ENCODE results near the gene STKLD1.
A peak's percentile ranks its signal among the peaks of the same experiment; 100 is the strongest.

STKLD1 gene

GRCh38 chr9:133377721-133378216 lies 1.6 kb downstream of the STKLD1 start:
- ChIA-PET POLR2A (interaction anchor here (0.7 to 3.1 kb wide), 5 partner anchors 9 to 32 kb away, joined by 3 to 13 read pairs (median 4); partner anchors contain the start of genes MED22 and RPL7A), CTCF (interaction anchor here (0.5 to 0.6 kb wide), 2 partner anchors 48 to 79 kb away, joined by 3 to 4 read pairs; no protein-coding TSS in a partner anchor)
- DNase-seq (ENCODE audit: extremely low spot score): no peak
- TF ChIP-seq ZNF384 (IDR thresholded peaks at IDR 0.05) (no peak), FOXK2 (IDR thresholded peaks at IDR 0.05) (no peak), BHLHE40 (IDR thresholded peaks at IDR 0.05; ENCODE audit: borderline replicate concordance) (no peak), PKNOX1 (IDR thresholded peaks at IDR 0.05) (no peak), HDGF (IDR thresholded peaks at IDR 0.05; ENCODE audit: borderline replicate concordance) (no peak), NFRKB (IDR thresholded peaks at IDR 0.05) (no peak), FOXM1 (IDR thresholded peaks at IDR 0.05; ENCODE audit: borderline replicate concordance) (no peak), LEF1 (IDR thresholded peaks at IDR 0.05; ENCODE audit: borderline replicate concordance) (no peak), ARNT (IDR thresholded peaks at IDR 0.05) (no peak), L3MBTL2 (conservative IDR thresholded peaks at IDR 0.05) (no peak), CTBP1 (IDR thresholded peaks at IDR 0.05; ENCODE audit: borderline replicate concordance) (no peak), SP1 (IDR thresholded peaks at IDR 0.05) (no peak), FOXA1 (IDR thresholded peaks at IDR 0.05) (no peak)

GRCh38 chr9:133378408-133378962 lies 2.3 kb downstream of the STKLD1 start:
- TF ChIP-seq FOXK2 (IDR thresholded peaks at IDR 0.05): no peak
- CTCF ChIA-PET: no interaction called here
- no peak for DNase-seq (ENCODE audit: extremely low spot score)
- POLR2A ChIA-PET: interaction anchor here (1.1 to 3.1 kb wide), 3 partner anchors 12 to 32 kb away, joined by 3 to 13 read pairs (median 4); no protein-coding TSS in a partner anchor

GRCh38 chr9:133379153-133380086 lies 3.3 kb downstream of the STKLD1 start:
- DNase-seq (ENCODE audit: extremely low spot score): no peak
- CTCF ChIA-PET: interaction anchor here (0.6 kb wide), 1 partner anchor 139 kb away, joined by 3 read pairs; no protein-coding TSS in a partner anchor
- TF ChIP-seq BHLHE40 (IDR thresholded peaks at IDR 0.05; ENCODE audit: borderline replicate concordance): no peak
- no peak for TF ChIP-seq L3MBTL2 (conservative IDR thresholded peaks at IDR 0.05)
- TF ChIP-seq ZNF384 (IDR thresholded peaks at IDR 0.05): no peak
- TF ChIP-seq PKNOX1 (IDR thresholded peaks at IDR 0.05): no peak
- TF ChIP-seq FOXK2 (IDR thresholded peaks at IDR 0.05): no peak
- TF ChIP-seq SUZ12 (IDR thresholded peaks at IDR 0.05): no peak
- no peak for TF ChIP-seq SP1 (IDR thresholded peaks at IDR 0.05)
- TF ChIP-seq ARNT (IDR thresholded peaks at IDR 0.05): no peak
- no peak for TF ChIP-seq FOXM1 (IDR thresholded peaks at IDR 0.05; ENCODE audit: borderline replicate concordance)
- no peak for TF ChIP-seq HDGF (IDR thresholded peaks at IDR 0.05; ENCODE audit: borderline replicate concordance)
- TF ChIP-seq ELF4 (IDR thresholded peaks at IDR 0.05): no peak
- no peak for TF ChIP-seq CTBP1 (IDR thresholded peaks at IDR 0.05; ENCODE audit: borderline replicate concordance)
- no peak for TF ChIP-seq NFRKB (IDR thresholded peaks at IDR 0.05)
- TF ChIP-seq TARDBP (IDR thresholded peaks at IDR 0.05): no peak
- no peak for TF ChIP-seq LEF1 (IDR thresholded peaks at IDR 0.05; ENCODE audit: borderline replicate concordance)
- POLR2A ChIA-PET: interaction anchor here (3.1 kb wide), 1 partner anchor 29 kb away, joined by 13 read pairs; no protein-coding TSS in a partner anchor

GRCh38 chr9:133380734-133381133 lies 4.6 kb downstream of the STKLD1 start:
- CTCF ChIA-PET: no interaction called here
- no peak for DNase-seq (ENCODE audit: extremely low spot score)
- 0 out of 2 replicates have a peak, but pooled peaks have one; percentile 14 for TF ChIP-seq ZNF384 (IDR thresholded peaks at IDR 0.05)
- TF ChIP-seq LEF1 (IDR thresholded peaks at IDR 0.05; ENCODE audit: borderline replicate concordance): no peak
- no peak for TF ChIP-seq NFRKB (IDR thresholded peaks at IDR 0.05)
- TF ChIP-seq L3MBTL2 (conservative IDR thresholded peaks at IDR 0.05): no peak
- POLR2A ChIA-PET: no interaction called here

GRCh38 chr9:133382507-133383141 lies 6.5 kb downstream of the STKLD1 start:
- TF ChIP-seq HDGF (IDR thresholded peaks at IDR 0.05; ENCODE audit: borderline replicate concordance): no peak
- no peak for TF ChIP-seq ELF4 (IDR thresholded peaks at IDR 0.05)
- no peak for TF ChIP-seq L3MBTL2 (conservative IDR thresholded peaks at IDR 0.05)
- TF ChIP-seq ZNF384 (IDR thresholded peaks at IDR 0.05): no peak
- TF ChIP-seq TARDBP (IDR thresholded peaks at IDR 0.05): no peak
- TF ChIP-seq ARNT (IDR thresholded peaks at IDR 0.05): no peak
- no peak for TF ChIP-seq LEF1 (IDR thresholded peaks at IDR 0.05; ENCODE audit: borderline replicate concordance)
- TF ChIP-seq NFRKB (IDR thresholded peaks at IDR 0.05): no peak
- no peak for TF ChIP-seq BHLHE40 (IDR thresholded peaks at IDR 0.05; ENCODE audit: borderline replicate concordance)
- TF ChIP-seq SP1 (IDR thresholded peaks at IDR 0.05): no peak
- no peak for TF ChIP-seq FOXK2 (IDR thresholded peaks at IDR 0.05)
- no peak for TF ChIP-seq FOXM1 (IDR thresholded peaks at IDR 0.05; ENCODE audit: borderline replicate concordance)
- no peak for TF ChIP-seq PKNOX1 (IDR thresholded peaks at IDR 0.05)
- no peak for TF ChIP-seq SUZ12 (IDR thresholded peaks at IDR 0.05)
- no peak for TF ChIP-seq CTBP1 (IDR thresholded peaks at IDR 0.05; ENCODE audit: borderline replicate concordance)
- TF ChIP-seq FOXA1 (IDR thresholded peaks at IDR 0.05): no peak
- DNase-seq (ENCODE audit: extremely low spot score): no peak
- POLR2A ChIA-PET: no interaction called here
- CTCF ChIA-PET: no interaction called here
